Endothelial cell of umbilical vein (primary cell): Measurements from ENCODE around the gene ITPR2. TPM values are rescaled to one million over a fixed set of nuclear protein-coding genes. Genes with fewer than 3 reads are reported as not detected.

Source experiments
- BruUV-seq: library from RNA; stranded (reverse); fragments of 400-500 nt; replicated peaks from 2 replicates; lab custom pipeline; 2021; lab: Mats Ljungman, UMichigan
- CTCF ChIA-PET: fragments of 300-600, 350-600 bp; sonication (Branson Sonifier 250); formaldehyde crosslinking; loops from one replicate; lab custom pipeline; 2021; ENCODE audit warnings: antibody characterized with exemption, inconsistent platforms; lab: Charles Lee
- POLR2A ChIA-PET: fragments of 300-600, 350-600 bp; sonication (Branson Sonifier 250); formaldehyde crosslinking; loops from one replicate; lab custom pipeline; 2021; ENCODE audit warnings: antibody characterized with exemption, inconsistent platforms; lab: Charles Lee
- DNase-seq: peaks from one replicate; pipeline ENCODE4 v3.0.0-alpha.2; 2011; ENCODE audit warnings: low read depth, low spot score
- FAIRE-seq: peaks from 2 replicates; lab custom pipeline; 2011; peaks lifted over from hg19 to GRCh38; lab: Jason Lieb, UNC
- H2AFZ ChIP-seq: 2 replicates; pipeline ENCODE4 v1.6.0; 2012; ENCODE audit warnings: low read depth, low read length, control low read depth, inconsistent platforms
- H3K27ac ChIP-seq: 2 replicates; pipeline ENCODE4 v1.5.1; 2011; ENCODE audit warnings: low read depth, mild to moderate bottlenecking, control low read depth, low read length, moderate library complexity; ENCODE audit not compliant: insufficient read depth
- H3K27me3 ChIP-seq, 2 experiments: 2 replicates each; pipeline versions ENCODE4 v1.6.0 to v1.6.1; 2011; ENCODE audit warnings: low read length in 2 of 2, mixed read lengths in 1 of 2; ENCODE audit not compliant: control insufficient read depth in 2 of 2, insufficient read depth in 2 of 2
- H3K36me3 ChIP-seq, 2 experiments: 2 replicates in 1 of 2; 3 replicates in 1 of 2; pipeline ENCODE4 v1.5.1; 2011; ENCODE audit warnings: low read length in 2 of 2, mild to moderate bottlenecking in 1 of 2, moderate library complexity in 1 of 2; ENCODE audit not compliant: control insufficient read depth in 2 of 2, insufficient read depth in 2 of 2; ENCODE audit errors: extremely low read depth in 1 of 2
- H3K4me1 ChIP-seq: 3 replicates; pipeline ENCODE4 v1.5.1; 2011; ENCODE audit warnings: mild to moderate bottlenecking, low read length; ENCODE audit not compliant: control insufficient read depth, insufficient read depth; ENCODE audit errors: extremely low read depth
- H3K4me2 ChIP-seq: 2 replicates; pipeline ENCODE4 v1.6.1; 2011; ENCODE audit warnings: low read length, control low read depth, mixed read lengths; ENCODE audit not compliant: insufficient read depth
- H3K4me3 ChIP-seq, 3 experiments: fragments of 200-600 bp in 1 of 3; sonication (generic), shearing (Covaris generic) in 1 of 3; replicated peaks in 1 of 3; 2 replicates each; pipeline ENCODE4 v1.5.1; 2011 to 2016; ENCODE audit warnings: control low read depth in 3 of 3, low read length in 3 of 3, mild to moderate bottlenecking in 2 of 3, inconsistent platforms in 1 of 3, low read depth in 1 of 3, moderate library complexity in 1 of 3; ENCODE audit not compliant: insufficient read depth in 1 of 3
- H3K79me2 ChIP-seq: 2 replicates; pipeline ENCODE4 v1.6.0; 2012; ENCODE audit warnings: low read length, inconsistent platforms; ENCODE audit not compliant: control insufficient read depth, insufficient read depth
- H3K9ac ChIP-seq: replicated peaks from 2 replicates; pipeline ENCODE3; 2011; ENCODE audit warnings: low read length, control low read depth; ENCODE audit not compliant: insufficient read depth; ENCODE audit errors: extremely low read depth
- H3K9me1 ChIP-seq: replicated peaks from 3 replicates; pipeline ENCODE4 v1.6.0; 2011; ENCODE audit warnings: mild to moderate bottlenecking, low read length; ENCODE audit not compliant: control insufficient read depth, insufficient read depth; ENCODE audit errors: extremely low read depth
- H3K9me3 ChIP-seq: replicated peaks from 2 replicates; pipeline ENCODE4 v1.5.1; 2012; ENCODE audit warnings: low read length, inconsistent platforms; ENCODE audit not compliant: control insufficient read depth, insufficient read depth
- H4K20me1 ChIP-seq: replicated peaks from 2 replicates; pipeline ENCODE3; 2011; ENCODE audit warnings: mild to moderate bottlenecking, low read length; ENCODE audit not compliant: control insufficient read depth, insufficient read depth; ENCODE audit errors: extremely low read depth
- CTCF ChIP-seq, 2 donors: IDR thresholded peaks; 1 replicate in 1 of 2; 2 replicates in 1 of 2; pipeline ENCODE4 v1.5.1; 2011; ENCODE audit warnings: low read length in 2 of 2, mild to moderate bottlenecking in 2 of 2, moderate library complexity in 2 of 2, control low read depth in 1 of 2, inconsistent platforms in 1 of 2, low read depth in 1 of 2; ENCODE audit not compliant: insufficient read depth in 1 of 2; ENCODE audit errors: extremely low read depth in 1 of 2
- FOS ChIP-seq: IDR thresholded peaks from 2 replicates; pipeline ENCODE4 v1.6.1; 2011; ENCODE audit warnings: mild to moderate bottlenecking, low read length, moderate library complexity, borderline replicate concordance; ENCODE audit not compliant: insufficient read depth
- GATA2 ChIP-seq: IDR thresholded peaks from 2 replicates; pipeline ENCODE4 v1.7.0; 2011; ENCODE audit warnings: low read depth, mild to moderate bottlenecking, moderate library complexity, mixed read lengths, low read length; ENCODE audit not compliant: insufficient read length, insufficient read depth
- MAX ChIP-seq: IDR thresholded peaks from 2 replicates; pipeline ENCODE4 v1.6.1; 2011; ENCODE audit not compliant: insufficient read depth, insufficient read length
- POLR2AphosphoS5 ChIP-seq: IDR thresholded peaks from 2 replicates; pipeline ENCODE4 v1.6.1; 2012; ENCODE audit warnings: low read depth, mild to moderate bottlenecking, control low read depth, low read length, moderate library complexity; ENCODE audit not compliant: insufficient read depth
- dilution Hi-C: fragments of 300-500 bp; cut with MboI; formaldehyde crosslinking; loops from one replicate; pipeline ENCODE4 v1.15.0; 2019; ENCODE audit warnings: low sequenced_read_pairs; ENCODE audit not compliant: extremely low pct_ligation_motif_present
- intact Hi-C: fragments of 100-400 bp; cut with micrococcal nuclease; formaldehyde crosslinking; loops from one replicate; pipeline ENCODE4 v1.10.0; 2022
- polyA plus RNA-seq, 4 experiments: library from polyadenylated mRNA; depleted of rRNA in 3 of 4; stranded (reverse) in 3 of 4; unstranded in 1 of 4; fragments of >200 nt; gene quantifications; 2 replicates each; pipeline versions ENCODE4 v1.2.1 to v1.2.3, GENCODE V29; 2011 to 2012; ENCODE audit warnings: missing spikeins in 1 of 4
- total RNA-seq: library from RNA; stranded (reverse); gene quantifications from 2 replicates; pipeline ENCODE4 v1.2.3, GENCODE V29; 2021

Gene ITPR2
- total and polyA plus RNA-seq, 2 donors (not counting 3 experiments of a cell fraction or from before 2014, with no cell fraction given), result 16.2 to 86.8 TPM

GRCh38 chr12:26833743-26834490 is 923 bp upstream of the ITPR2 start:
- dilution Hi-C loops, result no loop called here
- H3K9ac ChIP-seq, result peak overlapping the region; percentile 70
- peaks cover 26% of the 10 kb centered on the region for H3K79me2 ChIP-seq
- H4K20me1 ChIP-seq, result no peaks in the 10 kb centered on the region
- peak overlapping the region; percentile 98 for H3K4me2 ChIP-seq
- peak overlapping the region; percentile 81 for H2AFZ ChIP-seq
- FAIRE-seq (peak; percentile 65), DNase-seq (peak; percentile 46)
- BruUV-seq, result TSS peak; percentile 20
- intact Hi-C loops, result loop anchor here (1.0 to 5.0 kb wide), 6 partner anchors 11 to 717 kb away; no protein-coding TSS in a partner anchor
- no peaks in the 10 kb centered on the region for H3K36me3 ChIP-seq
- TF ChIP-seq MAX (no peak), CTCF (IDR thresholded peaks at IDR 0.05; ENCODE audit: extremely low read depth in 1 of 2, insufficient read depth in 1 of 2, low read depth in 1 of 2, low read length in 2 of 2) (no peak), FOS (no peak), GATA2 (no peak), POLR2AphosphoS5 (no peak)
- peak overlapping the region; percentile 32 to 82 (median 78) for H3K4me3 ChIP-seq
- peaks cover 23% of the 10 kb centered on the region for H3K4me1 ChIP-seq
- no peaks in the 10 kb centered on the region for H3K27me3 ChIP-seq
- ChIA-PET CTCF (interaction anchor here (0.6 to 5.7 kb wide), 24 partner anchors 8 to 472 kb away, joined by 3 to 47 read pairs (median 10); partner anchors contain the start of gene TM7SF3), POLR2A (interaction anchor here (0.7 to 2.4 kb wide), 5 partner anchors 12 to 137 kb away, joined by 3 to 11 read pairs (median 4); no protein-coding TSS in a partner anchor)
- no peaks in the 10 kb centered on the region for H3K9me3 ChIP-seq
- no peaks in the 10 kb centered on the region for H3K9me1 ChIP-seq
- H3K27ac ChIP-seq, result peak overlapping the region; percentile 40
